Measurements from ENCODE around the gene ZC3H12D. TPM values are rescaled to one million over a fixed set of nuclear protein-coding genes. Genes with fewer than 3 reads are reported as not detected.

The ZC3H12D gene
- total and polyA plus RNA-seq, 7 donors: 0.71 to 9.2 (median 3.6) TPM

GRCh38 chr6:149478631-149479314, 6.0 kb downstream of the ZC3H12D start:
- 68 to 85% methylated on average over 5 of the region's 5 CpGs for WGBS, 2 donors
- Histone ChIP-seq H3K9me3 (no peaks in the 10 kb centered on the region), H3K4me3 (no peak overlapping the region), H3K27ac (no peak overlapping the region), H3K36me3 (no peaks in the 10 kb centered on the region), H3K27me3 (no peaks in the 10 kb centered on the region), H3K4me1 (peaks cover 0 to 15% (median 0%) of the 10 kb centered on the region in 4 donors)
- intact Hi-C loops (cut with DNase I): no loop called here
- TF ChIP-seq POLR2A (IDR thresholded peaks at IDR 0.05) (no peak), CTCF (IDR thresholded peaks at IDR 0.05) (no peak), POLR2AphosphoS5 (IDR thresholded peaks at IDR 0.05) (no peak), EP300 (IDR thresholded peaks at IDR 0.05) (no peak)
- DNase-seq: no peak

GRCh38 chr6:149477544-149477943, 7.3 kb downstream of the ZC3H12D start:
- intact Hi-C loops (cut with DNase I): no loop called here
- Histone ChIP-seq H3K4me3 (no peak overlapping the region), H3K36me3 (no peaks in the 10 kb centered on the region), H3K27ac (no peak overlapping the region), H3K27me3 (no peaks in the 10 kb centered on the region), H3K9me3 (no peaks in the 10 kb centered on the region), H3K4me1 (peaks cover 0 to 13% (median 0%) of the 10 kb centered on the region in 4 donors)
- DNase-seq: peak; percentile 6
- 90 to 93% methylated on average over 5 of the region's 5 CpGs for WGBS, 2 donors
- TF ChIP-seq POLR2AphosphoS5 (IDR thresholded peaks at IDR 0.05) (no peak), POLR2A (IDR thresholded peaks at IDR 0.05) (no peak), CTCF (IDR thresholded peaks at IDR 0.05) (no peak), EP300 (IDR thresholded peaks at IDR 0.05) (no peak)

GRCh38 chr6:149476789-149477455, 7.9 kb downstream of the ZC3H12D start:
- Histone ChIP-seq H3K4me3 (no peak overlapping the region), H3K27me3 (no peaks in the 10 kb centered on the region), H3K36me3 (no peaks in the 10 kb centered on the region), H3K4me1 (peaks cover 0 to 7% (median 0%) of the 10 kb centered on the region in 4 donors), H3K9me3 (no peaks in the 10 kb centered on the region), H3K27ac (no peak overlapping the region)
- no peak for TF ChIP-seq POLR2AphosphoS5 (IDR thresholded peaks at IDR 0.05)
- no peak for TF ChIP-seq CTCF (IDR thresholded peaks at IDR 0.05)
- TF ChIP-seq EP300 (IDR thresholded peaks at IDR 0.05): no peak
- TF ChIP-seq POLR2A (IDR thresholded peaks at IDR 0.05): no peak
- 76 to 78% methylated on average over 6 of the region's 6 CpGs for WGBS, 2 donors
- DNase-seq: peak; percentile 27
- intact Hi-C loops (cut with DNase I): no loop called here

- Histone ChIP-seq H3K4me3 (no peak overlapping the region), H3K4me1 (no peaks in the 10 kb centered on the region), H3K27me3 (no peaks in the 10 kb centered on the region), H3K36me3 (no peaks in the 10 kb centered on the region), H3K9me3 (no peaks in the 10 kb centered on the region), H3K27ac (no peak overlapping the region)
- no peak for DNase-seq
- intact Hi-C loops (cut with DNase I): no loop called here
- WGBS, 2 donors: 36 to 80% methylated on average over 30 of the region's 30 CpGs
- TF ChIP-seq CTCF (IDR thresholded peaks at IDR 0.05): no peak
- no peak for TF ChIP-seq POLR2A (IDR thresholded peaks at IDR 0.05)
- no peak for TF ChIP-seq POLR2AphosphoS5 (IDR thresholded peaks at IDR 0.05)
- TF ChIP-seq EP300 (IDR thresholded peaks at IDR 0.05): no peak
Measured at GRCh38 chr6:149474108-149474935, 10.5 kb downstream of the ZC3H12D start.

Measured in sigmoid colon (tissue), 7 donors.